Neural cell (in vitro differentiated cells): Measurements from ENCODE around the gene ANP32A. TPM values are rescaled to one million over a fixed set of nuclear protein-coding genes. Genes with fewer than 3 reads are reported as not detected.

Experiments
- H2AFZ ChIP-seq: fragments of 200-600, 300-800 bp; sonication (generic), shearing (Covaris generic); 2 replicates; pipeline ENCODE4 v1.6.0; 2014; ENCODE audit warnings: low read depth, mild to moderate bottlenecking, antibody characterized with exemption, low read length, moderate library complexity
- H3F3A ChIP-seq: fragments of 200-600 bp; shearing (Covaris generic); 2 replicates; pipeline ENCODE4 v1.6.1; 2016; ENCODE audit warnings: mild to moderate bottlenecking, moderate library complexity, mixed read lengths, antibody characterized with exemption, low read length; ENCODE audit not compliant: insufficient read depth, poor library complexity, severe bottlenecking
- H3K27ac ChIP-seq: fragments of 200-600, 300-800 bp; sonication (generic), shearing (Covaris generic); 2 replicates; pipeline ENCODE4 v1.5.1; 2014; ENCODE audit warnings: mild to moderate bottlenecking, low read length, moderate library complexity
- H3K27me3 ChIP-seq: fragments of 300-800, 200-600 bp; sonication (generic), shearing (Covaris generic); 2 replicates; pipeline ENCODE4 v1.6.0; 2014; ENCODE audit warnings: mild to moderate bottlenecking, low read depth, low read length, moderate library complexity; ENCODE audit not compliant: insufficient read depth
- H3K36me3 ChIP-seq: fragments of 300-800, 200-600 bp; sonication (generic), shearing (Covaris generic); 2 replicates; pipeline ENCODE4 v1.5.1; 2014; ENCODE audit warnings: mild to moderate bottlenecking, antibody characterized with exemption, low read length, moderate library complexity; ENCODE audit not compliant: insufficient read depth
- H3K4me2 ChIP-seq: fragments of 300-800, 200-600 bp; sonication (generic), shearing (Covaris generic); 2 replicates; pipeline ENCODE4 v1.6.0; 2014; ENCODE audit warnings: mild to moderate bottlenecking, low read length
- H3K4me3 ChIP-seq: fragments of 300-800, 200-600 bp; sonication (generic), shearing (Covaris generic); 2 replicates; pipeline ENCODE4 v1.5.1; 2014; ENCODE audit warnings: mild to moderate bottlenecking, low read length, moderate library complexity
- H3K79me2 ChIP-seq: fragments of 200-600 bp; shearing (Covaris generic); replicated peaks from 2 replicates; pipeline ENCODE4 v1.6.0; 2014; ENCODE audit warnings: mild to moderate bottlenecking, low read length, moderate library complexity; ENCODE audit not compliant: insufficient read depth
- H3K9ac ChIP-seq: fragments of 300-800, 200-600 bp; sonication (generic), shearing (Covaris generic); 2 replicates; pipeline ENCODE4 v1.6.1; 2016; ENCODE audit warnings: mild to moderate bottlenecking, low read length, mixed read lengths
- H3K9me2 ChIP-seq: fragments of 200-600 bp; shearing (Covaris generic); 2 replicates; pipeline ENCODE4 v1.6.1; 2016; ENCODE audit warnings: mild to moderate bottlenecking, low read length, mixed read lengths; ENCODE audit not compliant: insufficient read depth
- H3K9me3 ChIP-seq: fragments of 200-600, 300-800 bp; sonication (generic), shearing (Covaris generic); 2 replicates; pipeline ENCODE4 v1.6.1; 2016; ENCODE audit warnings: mild to moderate bottlenecking, mixed run types, low read length, moderate library complexity, mixed read lengths
- H4K20me1 ChIP-seq: fragments of 200-600 bp; shearing (Covaris generic); 2 replicates; pipeline ENCODE4 v1.6.1; 2016; ENCODE audit warnings: mild to moderate bottlenecking, mixed run types; ENCODE audit not compliant: insufficient read depth
- CTCF ChIP-seq: fragments of 450-650 bp; IDR thresholded peaks from 2 replicates; pipeline ENCODE4 v1.5.1; 2014; ENCODE audit warnings: antibody characterized with exemption, mild to moderate bottlenecking, moderate library complexity; ENCODE audit not compliant: poor library complexity, severe bottlenecking
- EP300 ChIP-seq: fragments of 450-650 bp; conservative IDR thresholded peaks from 2 replicates; pipeline ENCODE4 v1.6.1; 2014; ENCODE audit warnings: antibody characterized with exemption, mild to moderate bottlenecking, moderate library complexity; ENCODE audit not compliant: poor library complexity, severe bottlenecking
- EZH2 ChIP-seq: fragments of 200-600, 300-800 bp; shearing (Covaris generic), sonication (generic); IDR thresholded peaks from 2 replicates; pipeline ENCODE4 v1.6.1; 2014; ENCODE audit warnings: antibody characterized with exemption, low read length, borderline replicate concordance, mild to moderate bottlenecking; ENCODE audit not compliant: insufficient read depth, poor library complexity, severe bottlenecking
- MXI1 ChIP-seq: fragments of 450-650 bp; conservative IDR thresholded peaks from 2 replicates; pipeline ENCODE4 v1.6.1; 2014; ENCODE audit warnings: antibody characterized with exemption, mild to moderate bottlenecking; ENCODE audit not compliant: poor library complexity, severe bottlenecking
- POLR2AphosphoS5 ChIP-seq: IDR thresholded peaks from 2 replicates; pipeline ENCODE4 v1.6.1; 2012
- RAD21 ChIP-seq: fragments of 450-650 bp; conservative IDR thresholded peaks from 2 replicates; pipeline ENCODE4 v1.6.1; 2014; ENCODE audit warnings: antibody characterized with exemption, mild to moderate bottlenecking, moderate library complexity
- REST ChIP-seq: IDR thresholded peaks from 2 replicates; pipeline ENCODE4 v1.6.1; 2012; ENCODE audit warnings: borderline replicate concordance
- SMC3 ChIP-seq: fragments of 450-650 bp; conservative IDR thresholded peaks from 2 replicates; pipeline ENCODE4 v1.6.1; 2014; ENCODE audit warnings: antibody characterized with exemption, mild to moderate bottlenecking, moderate library complexity; ENCODE audit not compliant: poor library complexity
- TAF1 ChIP-seq: IDR thresholded peaks from 2 replicates; pipeline ENCODE4 v1.6.1; 2012; ENCODE audit warnings: low read depth
- polyA plus RNA-seq: library from polyadenylated mRNA; depleted of rRNA; stranded (reverse); fragments of >200 nt; gene quantifications from 2 replicates; pipeline ENCODE4 v1.2.3, GENCODE V29; 2014

The ANP32A gene
- polyA plus RNA-seq, 1 donor from 2014 or later, result 190 TPM

DNA sequence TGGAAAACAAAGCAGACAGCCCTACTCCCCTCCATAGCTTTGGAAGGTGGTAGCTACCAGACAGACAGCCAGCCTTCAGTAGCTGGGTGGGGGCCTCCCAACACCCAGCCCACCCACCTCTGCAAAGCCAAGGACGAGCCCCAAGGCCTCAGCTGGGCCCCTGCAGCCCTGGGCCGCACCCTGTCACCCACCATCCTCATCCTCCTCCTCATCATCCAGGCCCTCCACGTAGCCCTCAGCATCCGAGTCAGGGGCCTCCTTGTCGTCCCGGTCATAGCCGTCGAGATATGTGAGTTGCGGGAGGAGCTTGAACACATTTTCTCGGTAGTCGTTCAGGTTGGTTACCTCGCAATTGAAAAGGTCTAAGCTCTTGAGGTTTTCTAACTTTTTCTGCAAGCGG lies 36.5 kb downstream of the ANP32A start:
- peaks cover 10% of the 10 kb centered on the region for H3K79me2 ChIP-seq
- no peaks in the 10 kb centered on the region for H3K9me2 ChIP-seq
- no peaks in the 10 kb centered on the region for H3F3A ChIP-seq
- H3K4me2 ChIP-seq, result no peak overlapping the region
- H2AFZ ChIP-seq, result no peak overlapping the region
- no peaks in the 10 kb centered on the region for H3K9me3 ChIP-seq
- H3K9ac ChIP-seq, result no peak overlapping the region
- H3K27ac ChIP-seq, result no peak overlapping the region
- TF ChIP-seq MXI1, result no peak
- TF ChIP-seq SMC3, result no peak
- TF ChIP-seq EZH2, result no peak
- TF ChIP-seq POLR2AphosphoS5, result no peak
- TF ChIP-seq EP300, result no peak
- no peak for TF ChIP-seq RAD21
- TF ChIP-seq TAF1, result no peak
- TF ChIP-seq REST, result no peak
- TF ChIP-seq CTCF, result no peak
- no peak overlapping the region for H3K4me3 ChIP-seq
- H3K27me3 ChIP-seq, result no peaks in the 10 kb centered on the region
- peaks cover 6% of the 10 kb centered on the region for H3K36me3 ChIP-seq
- no peaks in the 10 kb centered on the region for H4K20me1 ChIP-seq

GRCh38 chr15:68783226-68784058 lies 37.3 kb downstream of the ANP32A start:
- H4K20me1 ChIP-seq, result no peaks in the 10 kb centered on the region

More at GRCh38 chr15:68783226-68784058, 37.3 kb downstream of the ANP32A start:
- TF ChIP-seq EZH2 (no peak), REST (no peak), EP300 (no peak), SMC3 (no peak), TAF1 (no peak), CTCF (no peak), POLR2AphosphoS5 (no peak), RAD21 (no peak), MXI1 (no peak)
- Histone ChIP-seq H3K27me3 (no peaks in the 10 kb centered on the region), H3K36me3 (peaks cover 6% of the 10 kb centered on the region), H3K79me2 (peaks cover 4% of the 10 kb centered on the region), H2AFZ (no peak overlapping the region), H3K4me2 (no peak overlapping the region), H3K4me3 (no peak overlapping the region), H3K9me3 (no peaks in the 10 kb centered on the region), H3K9me2 (no peaks in the 10 kb centered on the region), H3F3A (no peaks in the 10 kb centered on the region), H3K27ac (no peak overlapping the region), H3K9ac (no peak overlapping the region)
